Measurements from ENCODE around the gene SLC6A9. TPM values are rescaled to one million over a fixed set of nuclear protein-coding genes. Genes with fewer than 3 reads are reported as not detected.

Gene SLC6A9
- total RNA-seq, 2 experiments from 2014 or later = 2.6 to 5.3 TPM

- peak overlapping the region; percentile 83 for H3K4me3 Mint-ChIP-seq
- H3K36me3 Mint-ChIP-seq = no peaks in the 10 kb centered on the region
- no peak for DNase-seq
- ATAC-seq = no peak
- H3K27me3 Mint-ChIP-seq = no peaks in the 10 kb centered on the region
- no peaks in the 10 kb centered on the region for H3K9me3 Mint-ChIP-seq (ENCODE audit: low read depth)
- CTCF ChIA-PET = interaction anchor here (1.5 to 3.7 kb wide), 3 partner anchors 14 to 45 kb away, joined by 5 to 17 read pairs (median 17); partner anchors contain the start of gene ATP6V0B
- peak overlapping the region; percentile 82 for H3K27ac Mint-ChIP-seq
- peaks cover 16% of the 10 kb centered on the region for H3K4me1 Mint-ChIP-seq
These were observed 40.1 kb downstream of the SLC6A9 start for GRCh38 chr1:43991200-43991475.

DNA sequence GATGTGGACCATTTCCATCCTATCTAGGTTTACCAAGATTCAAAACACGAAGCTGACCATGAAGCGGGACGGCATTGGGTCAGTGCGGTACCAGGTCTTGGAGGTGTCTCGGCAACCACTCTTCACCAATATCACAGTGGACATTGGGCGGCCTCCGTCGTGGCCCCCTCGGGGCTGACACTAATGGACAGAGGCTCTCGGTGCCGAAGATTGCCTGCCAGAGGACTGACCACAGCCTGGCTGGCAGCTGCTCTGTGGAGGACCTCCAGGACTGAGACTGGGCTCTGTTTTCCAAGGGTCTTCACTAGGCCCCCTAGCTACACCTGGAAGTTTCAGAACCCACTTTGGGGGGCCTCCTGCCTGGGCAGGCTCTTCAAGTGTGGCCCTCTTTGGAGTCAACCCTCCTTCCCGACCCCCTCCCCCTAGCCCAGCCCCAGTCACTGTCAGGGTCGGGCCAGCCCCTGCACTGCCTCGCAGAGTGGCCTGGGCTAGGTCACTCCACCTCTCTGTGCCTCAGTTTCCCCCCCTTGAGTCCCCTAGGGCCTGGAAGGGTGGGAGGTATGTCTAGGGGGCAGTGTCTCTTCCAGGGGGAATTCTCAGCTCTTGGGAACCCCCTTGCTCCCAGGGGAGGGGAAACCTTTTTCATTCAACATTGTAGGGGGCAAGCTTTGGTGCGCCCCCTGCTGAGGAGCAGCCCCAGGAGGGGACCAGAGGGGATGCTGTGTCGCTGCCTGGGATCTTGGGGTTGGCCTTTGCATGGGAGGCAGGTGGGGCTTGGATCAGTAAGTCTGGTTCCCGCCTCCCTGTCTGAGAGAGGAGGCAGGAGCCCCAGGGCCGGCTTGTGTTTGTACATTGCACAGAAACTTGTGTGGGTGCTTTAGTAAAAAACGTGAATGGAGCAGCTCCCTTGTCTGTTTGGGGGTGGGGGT lies 40.7 kb downstream of the SLC6A9 start:
- Mint-ChIP-seq H3K9me3 (ENCODE audit: low read depth) (no peaks in the 10 kb centered on the region), H3K27me3 (no peaks in the 10 kb centered on the region), H3K4me1 (peaks cover 16% of the 10 kb centered on the region), H3K36me3 (no peaks in the 10 kb centered on the region), H3K27ac (peak overlapping the region; percentile 82), H3K4me3 (peak overlapping the region; percentile 83)
- CTCF ChIA-PET = interaction anchor here (1.0 to 3.7 kb wide), 4 partner anchors 15 to 46 kb away, joined by 3 to 17 read pairs (median 11); partner anchors contain the start of gene ATP6V0B
- DNase-seq (no peak), ATAC-seq (no peak)

GRCh38 chr1:43987159-43987902 lies 43.9 kb downstream of the SLC6A9 start:
- Mint-ChIP-seq H3K4me3 (no peak overlapping the region), H3K4me1 (peaks cover 7% of the 10 kb centered on the region), H3K27ac (no peak overlapping the region), H3K36me3 (no peaks in the 10 kb centered on the region), H3K27me3 (no peaks in the 10 kb centered on the region), H3K9me3 (ENCODE audit: low read depth) (no peaks in the 10 kb centered on the region)
- no peak for ATAC-seq
- CTCF ChIA-PET = interaction anchor here (1.1 to 1.8 kb wide), 2 partner anchors 49 to 53 kb away, joined by 3 to 4 read pairs; no protein-coding TSS in a partner anchor
- DNase-seq = no peak

DNA sequence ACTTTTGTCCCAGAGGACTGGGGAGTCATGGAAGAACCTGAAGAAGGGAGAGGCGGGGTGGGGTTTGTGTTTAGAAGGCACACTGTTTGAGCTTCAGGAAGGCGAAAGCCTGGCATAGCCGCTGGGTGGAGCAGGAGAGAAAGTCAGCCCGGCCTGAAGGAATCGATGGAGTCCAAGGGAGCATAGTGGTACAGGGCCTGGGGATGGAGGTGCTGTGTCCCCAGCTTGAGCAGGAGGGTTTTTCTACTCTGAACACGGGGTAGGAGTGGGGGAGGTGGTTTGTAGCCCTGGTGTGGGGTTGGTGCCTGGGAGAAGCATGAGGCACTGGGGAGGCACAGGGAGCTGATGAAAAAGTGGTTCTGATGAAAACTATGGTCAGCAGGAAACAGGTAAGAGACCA lies 44.5 kb downstream of the SLC6A9 start:
- H3K27ac Mint-ChIP-seq = no peak overlapping the region
- no peak for ATAC-seq
- CTCF ChIA-PET = no interaction called here
- no peaks in the 10 kb centered on the region for H3K9me3 Mint-ChIP-seq (ENCODE audit: low read depth)
- H3K36me3 Mint-ChIP-seq = no peaks in the 10 kb centered on the region
- H3K27me3 Mint-ChIP-seq = no peaks in the 10 kb centered on the region
- no peak overlapping the region for H3K4me3 Mint-ChIP-seq
- peaks cover 2% of the 10 kb centered on the region for H3K4me1 Mint-ChIP-seq
- DNase-seq = no peak

GRCh38 chr1:43985984-43986595 lies 45.2 kb downstream of the SLC6A9 start:
- Mint-ChIP-seq H3K27me3 (no peaks in the 10 kb centered on the region), H3K36me3 (no peaks in the 10 kb centered on the region), H3K4me1 (peaks cover 1% of the 10 kb centered on the region), H3K4me3 (no peak overlapping the region), H3K9me3 (ENCODE audit: low read depth) (no peaks in the 10 kb centered on the region), H3K27ac (no peak overlapping the region)
- DNase-seq = no peak
- no peak for ATAC-seq
- CTCF ChIA-PET = no interaction called here

GRCh38 chr1:43984855-43985254 lies 46.4 kb downstream of the SLC6A9 start:
- H3K27me3 Mint-ChIP-seq = no peaks in the 10 kb centered on the region
- H3K36me3 Mint-ChIP-seq = peaks cover under 1% of the 10 kb centered on the region
- no peak for ATAC-seq
- H3K4me3 Mint-ChIP-seq = no peak overlapping the region
- H3K27ac Mint-ChIP-seq = no peak overlapping the region
- no peak for DNase-seq
- H3K9me3 Mint-ChIP-seq (ENCODE audit: low read depth) = no peaks in the 10 kb centered on the region
- peaks cover 9% of the 10 kb centered on the region for H3K4me1 Mint-ChIP-seq
- CTCF ChIA-PET = no interaction called here

DNA sequence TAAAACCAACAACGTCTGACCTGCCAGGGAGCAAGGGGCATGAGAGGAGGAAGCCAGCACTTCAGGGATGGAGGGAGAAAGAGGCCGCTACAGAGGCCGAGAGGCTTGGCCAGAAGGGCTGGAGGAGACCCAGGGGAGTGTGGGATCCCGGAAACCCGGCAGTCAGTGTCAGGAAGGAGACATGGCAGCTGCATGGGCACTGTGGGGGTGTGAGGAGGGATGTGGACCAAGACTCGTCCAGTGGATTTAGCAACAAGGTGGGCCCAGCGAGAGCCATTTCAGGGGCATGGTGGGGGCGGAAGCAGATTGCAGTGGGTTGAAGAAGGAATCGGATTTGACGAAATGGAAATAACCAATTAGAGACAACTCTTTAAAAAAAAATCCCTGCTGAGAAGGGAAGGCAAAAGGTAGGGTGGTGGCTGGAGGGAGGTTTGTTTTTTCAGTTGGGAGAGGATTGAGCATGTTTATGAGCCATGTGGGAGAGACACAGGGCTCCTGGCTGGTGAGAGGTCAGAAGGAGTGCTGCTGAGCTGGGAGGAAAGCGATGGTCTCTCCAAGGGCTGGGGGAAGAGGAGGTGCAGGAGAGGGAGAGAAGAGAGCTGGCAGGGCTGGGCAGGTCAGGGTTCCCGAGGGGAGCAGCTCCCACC lies 47.9 kb downstream of the SLC6A9 start:
- no peaks in the 10 kb centered on the region for H3K27me3 Mint-ChIP-seq
- no peak overlapping the region for H3K27ac Mint-ChIP-seq
- H3K4me3 Mint-ChIP-seq = no peak overlapping the region
- H3K9me3 Mint-ChIP-seq (ENCODE audit: low read depth) = no peaks in the 10 kb centered on the region
- peaks cover 15% of the 10 kb centered on the region for H3K4me1 Mint-ChIP-seq
- peaks cover 2% of the 10 kb centered on the region for H3K36me3 Mint-ChIP-seq
- DNase-seq = no peak
- CTCF ChIA-PET = no interaction called here
- ATAC-seq = no peak

GRCh38 chr1:43982808-43983207 lies 48.5 kb downstream of the SLC6A9 start:
- ATAC-seq = no peak
- DNase-seq = no peak
- H3K27ac Mint-ChIP-seq = no peak overlapping the region
- no peak overlapping the region for H3K4me3 Mint-ChIP-seq
- peaks cover 20% of the 10 kb centered on the region for H3K4me1 Mint-ChIP-seq
- H3K9me3 Mint-ChIP-seq (ENCODE audit: low read depth) = no peaks in the 10 kb centered on the region
- CTCF ChIA-PET = no interaction called here
- H3K27me3 Mint-ChIP-seq = no peaks in the 10 kb centered on the region
- H3K36me3 Mint-ChIP-seq = peaks cover 4% of the 10 kb centered on the region

- ATAC-seq = no peak
- no peak overlapping the region for H3K27ac Mint-ChIP-seq
- peaks cover 26% of the 10 kb centered on the region for H3K4me1 Mint-ChIP-seq
- H3K27me3 Mint-ChIP-seq = no peaks in the 10 kb centered on the region
- H3K9me3 Mint-ChIP-seq (ENCODE audit: low read depth) = no peaks in the 10 kb centered on the region
- DNase-seq = no peak
- H3K36me3 Mint-ChIP-seq = peaks cover 8% of the 10 kb centered on the region
- CTCF ChIA-PET = no interaction called here
- H3K4me3 Mint-ChIP-seq = no peak overlapping the region
These were observed 49.0 kb downstream of the SLC6A9 start for GRCh38 chr1:43982241-43982640.

DNA sequence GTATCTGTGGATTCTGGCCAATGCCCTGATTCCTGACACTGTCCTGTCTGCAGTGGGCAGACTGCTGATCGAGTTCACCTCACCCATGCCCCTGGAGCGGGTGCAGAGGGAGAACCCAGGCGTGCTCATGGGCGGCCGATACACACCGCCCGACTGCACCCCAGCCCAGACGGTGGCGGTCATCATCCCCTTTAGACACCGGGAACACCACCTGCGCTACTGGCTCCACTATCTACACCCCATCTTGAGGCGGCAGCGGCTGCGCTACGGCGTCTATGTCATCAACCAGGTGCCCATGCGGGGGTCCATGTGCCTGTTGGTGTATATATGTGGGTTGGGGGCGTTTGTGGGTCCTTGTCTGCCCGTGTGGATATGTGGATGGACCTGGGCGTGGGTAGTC lies 49.6 kb downstream of the SLC6A9 start:
- Mint-ChIP-seq H3K4me1 (peaks cover 32% of the 10 kb centered on the region), H3K27ac (no peak overlapping the region), H3K27me3 (no peaks in the 10 kb centered on the region), H3K4me3 (no peak overlapping the region), H3K9me3 (ENCODE audit: low read depth) (no peaks in the 10 kb centered on the region), H3K36me3 (peaks cover 13% of the 10 kb centered on the region)
- CTCF ChIA-PET = no interaction called here
- ATAC-seq (no peak), DNase-seq (no peak)

DNA sequence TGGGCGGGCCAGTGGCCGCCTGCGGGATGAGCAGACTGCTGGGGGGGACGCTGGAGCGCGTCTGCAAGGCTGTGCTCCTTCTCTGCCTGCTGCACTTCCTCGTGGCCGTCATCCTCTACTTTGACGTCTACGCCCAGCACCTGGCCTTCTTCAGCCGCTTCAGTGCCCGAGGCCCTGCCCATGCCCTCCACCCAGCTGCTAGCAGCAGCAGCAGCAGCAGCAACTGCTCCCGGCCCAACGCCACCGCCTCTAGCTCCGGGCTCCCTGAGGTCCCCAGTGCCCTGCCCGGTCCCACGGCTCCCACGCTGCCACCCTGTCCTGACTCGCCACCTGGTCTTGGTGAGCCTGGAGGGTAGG lies 50.1 kb downstream of the SLC6A9 start:
- no peak for DNase-seq
- CTCF ChIA-PET = no interaction called here
- Mint-ChIP-seq H3K9me3 (ENCODE audit: low read depth) (no peaks in the 10 kb centered on the region), H3K4me1 (peaks cover 37% of the 10 kb centered on the region), H3K27ac (no peak overlapping the region), H3K4me3 (no peak overlapping the region), H3K36me3 (peaks cover 17% of the 10 kb centered on the region), H3K27me3 (no peaks in the 10 kb centered on the region)
- ATAC-seq = no peak

DNA sequence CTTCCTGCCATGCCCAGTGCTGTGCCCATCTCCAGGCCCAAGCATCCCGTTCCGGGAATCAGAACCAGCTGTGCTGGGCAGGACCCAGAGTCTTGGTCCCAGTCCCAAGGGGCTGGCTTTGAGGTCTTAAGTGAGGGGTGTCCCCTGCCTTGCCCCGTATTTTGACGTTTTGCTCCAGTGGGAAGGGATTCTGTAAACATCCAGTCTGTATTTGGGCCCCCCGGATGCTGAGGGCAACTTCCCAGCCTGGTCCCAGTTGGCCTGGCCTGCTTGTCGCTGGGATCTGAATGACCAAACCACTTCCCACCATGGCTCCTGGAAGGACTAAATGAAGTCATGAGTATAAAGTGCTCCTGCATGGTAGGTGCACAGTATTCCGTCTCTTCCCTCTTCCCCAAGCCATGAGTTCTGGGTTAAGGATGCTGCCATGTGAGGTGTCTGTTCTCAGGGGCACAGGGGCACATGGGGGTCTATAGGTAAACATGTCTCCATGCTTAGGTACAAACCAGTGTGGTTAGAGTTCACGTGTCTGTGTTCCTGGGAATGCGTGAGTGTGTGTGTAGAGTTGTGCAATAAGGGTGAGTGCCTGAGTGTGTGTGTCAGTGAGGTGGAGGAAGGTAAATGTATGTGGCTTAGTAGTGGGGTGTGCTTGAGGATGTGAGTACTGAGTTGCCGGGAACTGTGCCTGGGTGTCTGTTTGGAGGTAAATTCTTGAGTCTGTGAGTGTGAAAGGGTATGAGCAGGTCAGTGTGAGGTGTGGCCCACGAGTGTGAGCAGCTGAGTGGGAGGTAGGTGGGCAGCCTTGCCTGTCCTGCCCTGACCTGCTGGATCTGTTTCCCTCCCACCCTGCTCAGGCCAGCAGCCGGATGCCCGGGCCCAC lies 50.8 kb downstream of the SLC6A9 start:
- no peaks in the 10 kb centered on the region for H3K27me3 Mint-ChIP-seq
- H3K36me3 Mint-ChIP-seq = peaks cover 17% of the 10 kb centered on the region
- no peaks in the 10 kb centered on the region for H3K9me3 Mint-ChIP-seq (ENCODE audit: low read depth)
- CTCF ChIA-PET = interaction anchor here (0.5 kb wide), 1 partner anchor 325 kb away, joined by 3 read pairs; no protein-coding TSS in a partner anchor
- DNase-seq (no peak), ATAC-seq (no peak)
- peaks cover 42% of the 10 kb centered on the region for H3K4me1 Mint-ChIP-seq
- peak overlapping the region; percentile 81 for H3K4me3 Mint-ChIP-seq
- no peak overlapping the region for H3K27ac Mint-ChIP-seq
